SK-N-SH (cell line): ENCODE data around the gene PLAAT1. TPM values are rescaled to one million over a fixed set of nuclear protein-coding genes. Genes with fewer than 3 reads are reported as not detected.

Source experiments
- CTCF ChIA-PET: fragments of 300-600, 350-600 bp; formaldehyde crosslinking; extraction: SDS; loops from one replicate; lab custom pipeline; 2021; lab: Yijun Ruan, JAX
- POLR2A ChIA-PET: fragments of 350-600 bp; sonication (Branson Sonifier 250); formaldehyde crosslinking; extraction: SDS; loops from one replicate; lab custom pipeline; 2020; ENCODE audit warnings: antibody characterized with exemption, inconsistent platforms; lab: Yijun Ruan, JAX
- DNase-seq: peaks from one replicate; pipeline ENCODE4 v3.0.0; 2012
- H2AFZ ChIP-seq: fragments of 200-600 bp; sonication (generic); 2 replicates; pipeline ENCODE4 v1.8.1; 2016; ENCODE audit warnings: antibody characterized with exemption, mild to moderate bottlenecking, low read depth
- H3F3A ChIP-seq: fragments of 200-600 bp; sonication (generic); replicated peaks from 2 replicates; pipeline ENCODE3; 2016; ENCODE audit warnings: antibody characterized with exemption, mild to moderate bottlenecking; ENCODE audit not compliant: insufficient read depth
- H3K27ac ChIP-seq, 2 experiments: fragments of 200-500 bp in 1 of 2; fragments of 200-600 bp in 1 of 2; sonication (Bioruptor generic) in 1 of 2; sonication (generic), shearing (Covaris generic) in 1 of 2; 2 replicates each; pipeline versions ENCODE4 v1.5.1 to v1.6.1; 2014 to 2016; ENCODE audit warnings: low read depth in 2 of 2, inconsistent platforms in 1 of 2, low read length in 1 of 2, mild to moderate bottlenecking in 1 of 2, mixed read lengths in 1 of 2
- H3K27me3 ChIP-seq: fragments of 200-600 bp; sonication (generic), shearing (Covaris generic); 2 replicates; pipeline ENCODE4 v1.6.1; 2016; ENCODE audit warnings: mixed run types; ENCODE audit not compliant: insufficient read depth
- H3K36me3 ChIP-seq, 2 experiments: fragments of 200-500 bp in 1 of 2; fragments of 200-600 bp in 1 of 2; sonication (Bioruptor generic) in 1 of 2; sonication (generic) in 1 of 2; replicated peaks in 1 of 2; 2 replicates each; pipeline versions ENCODE3 to v1.5.1; 2014 to 2016; ENCODE audit warnings: low read length in 1 of 2, mild to moderate bottlenecking in 1 of 2; ENCODE audit not compliant: insufficient read depth in 2 of 2, control insufficient read depth in 1 of 2
- H3K4me1 ChIP-seq, 2 experiments: fragments of 200-500 bp in 1 of 2; fragments of 200-600 bp in 1 of 2; sonication (Bioruptor generic) in 1 of 2; sonication (generic), shearing (Covaris generic) in 1 of 2; 2 replicates each; pipeline versions ENCODE4 v1.5.1 to v1.6.1; 2014 to 2016; ENCODE audit warnings: low read depth in 1 of 2, low read length in 1 of 2, mixed run types in 1 of 2; ENCODE audit not compliant: insufficient read depth in 2 of 2, control insufficient read depth in 1 of 2
- H3K4me2 ChIP-seq: fragments of 200-600 bp; sonication (generic), shearing (Covaris generic); 2 replicates; pipeline ENCODE4 v1.6.1; 2017; ENCODE audit warnings: mixed run types
- H3K4me3 ChIP-seq, 2 experiments: fragments of 200-500 bp in 1 of 2; fragments of 200-600 bp in 1 of 2; sonication (Bioruptor generic) in 1 of 2; sonication (generic), shearing (Covaris generic) in 1 of 2; 2 replicates each; pipeline versions ENCODE4 v1.5.1 to v1.8.1; 2014 to 2016; ENCODE audit warnings: low read depth in 2 of 2, inconsistent platforms in 1 of 2, low read length in 1 of 2, mild to moderate bottlenecking in 1 of 2, mixed read lengths in 1 of 2, moderate library complexity in 1 of 2
- H3K79me2 ChIP-seq: fragments of 200-600 bp; sonication (generic); 2 replicates; pipeline ENCODE4 v1.8.1; 2017; ENCODE audit warnings: mild to moderate bottlenecking; ENCODE audit not compliant: insufficient read depth
- H3K9ac ChIP-seq: fragments of 200-600 bp; sonication (generic); 2 replicates; pipeline ENCODE4 v1.6.1; 2017; ENCODE audit warnings: mixed run types
- H3K9me2 ChIP-seq: fragments of 200-600 bp; sonication (generic); 2 replicates; pipeline ENCODE4 v1.6.1; 2017; ENCODE audit warnings: mixed run types
- H3K9me3 ChIP-seq: fragments of 200-600 bp; sonication (generic); 2 replicates; pipeline ENCODE4 v1.6.1; 2017; ENCODE audit warnings: mixed run types, mild to moderate bottlenecking, moderate library complexity
- H4K20me1 ChIP-seq: fragments of 200-600 bp; sonication (generic); 2 replicates; pipeline ENCODE4 v1.6.1; 2017; ENCODE audit warnings: mild to moderate bottlenecking, mixed run types; ENCODE audit not compliant: insufficient read depth
- ELF1 ChIP-seq: IDR thresholded peaks from 2 replicates; pipeline ENCODE4 v1.4.0; 2012
- EZH2phosphoT487 ChIP-seq: fragments of 200-600 bp; sonication (generic); IDR thresholded peaks from 2 replicates; pipeline ENCODE4 v1.6.1; 2017; ENCODE audit warnings: low read depth, mixed run types, mild to moderate bottlenecking, antibody characterized with exemption, moderate library complexity, borderline replicate concordance
- FOXJ3 ChIP-seq: sonication (generic); formaldehyde crosslinking; IDR thresholded peaks from 2 replicates; pipeline ENCODE4 v1.5.1; 2020; ENCODE audit warnings: mild to moderate bottlenecking, missing genetic modification reagents
- GABPA ChIP-seq: IDR thresholded peaks from 2 replicates; pipeline ENCODE4 v1.4.0; 2012; ENCODE audit warnings: low read depth, mild to moderate bottlenecking
- IRF3 ChIP-seq: fragments of 150-350 bp; IDR thresholded peaks from 2 replicates; pipeline ENCODE4 v1.6.1; 2016; ENCODE audit warnings: mild to moderate bottlenecking, low read depth, low read length
- MAX ChIP-seq: IDR thresholded peaks from 2 replicates; pipeline ENCODE4 v1.4.0; 2012; ENCODE audit warnings: low read depth
- MEF2A ChIP-seq: IDR thresholded peaks from 2 replicates; pipeline ENCODE4 v1.4.0; 2012; ENCODE audit warnings: low read depth, borderline replicate concordance
- NFIC ChIP-seq: IDR thresholded peaks from 2 replicates; pipeline ENCODE4 v1.4.0; 2012; ENCODE audit warnings: borderline replicate concordance
- NRF1 ChIP-seq: IDR thresholded peaks from 2 replicates; pipeline ENCODE4 v1.6.1; 2012; ENCODE audit warnings: low read depth, mild to moderate bottlenecking, low read length
- PBX3 ChIP-seq: IDR thresholded peaks from 2 replicates; pipeline ENCODE4; 2012
- POLR2AphosphoS5 ChIP-seq: IDR thresholded peaks from 2 replicates; pipeline ENCODE4 v1.6.1; 2012; ENCODE audit warnings: low read depth, low read length
- RAD21 ChIP-seq: IDR thresholded peaks from 2 replicates; pipeline ENCODE4 v1.6.1; 2012; ENCODE audit warnings: mild to moderate bottlenecking, low read length
- RFX5 ChIP-seq: IDR thresholded peaks from 2 replicates; pipeline ENCODE4 v1.6.1; 2012; ENCODE audit warnings: mild to moderate bottlenecking, improper control_type of control experiment, low read length
- RXRA ChIP-seq: IDR thresholded peaks from 2 replicates; pipeline ENCODE4 v1.4.0; 2012; ENCODE audit warnings: low read depth, mild to moderate bottlenecking, borderline replicate concordance
- SIN3A ChIP-seq: IDR thresholded peaks from 2 replicates; pipeline ENCODE4 v1.6.1; 2012; ENCODE audit warnings: low read depth, mild to moderate bottlenecking, low read length, moderate library complexity, borderline replicate concordance
- SMC3 ChIP-seq: IDR thresholded peaks from 2 replicates; pipeline ENCODE4 v1.6.1; 2012; ENCODE audit warnings: low read depth, low read length, improper control_type of control experiment
- TAF1 ChIP-seq: IDR thresholded peaks from 2 replicates; pipeline ENCODE4 v1.6.1; 2012; ENCODE audit warnings: low read depth, mild to moderate bottlenecking, low read length, moderate library complexity, borderline replicate concordance
- USF1 ChIP-seq: IDR thresholded peaks from 2 replicates; pipeline ENCODE4 v1.4.0; 2012; ENCODE audit warnings: low read depth, borderline replicate concordance
- YY1 ChIP-seq: IDR thresholded peaks from 2 replicates; pipeline ENCODE4 v1.4.0; 2012; ENCODE audit warnings: low read depth, mild to moderate bottlenecking
- ZBTB33 ChIP-seq: IDR thresholded peaks from 2 replicates; pipeline ENCODE4 v1.4.0; 2012; ENCODE audit warnings: low read depth, borderline replicate concordance
- WGBS: methylation state at CpG from one replicate; pipeline ENCODE4 v1.1.6; 2017; ENCODE audit warnings: low lambda C conversion rate; 5-methylcytosine and 5-hydroxymethylcytosine counted together
- polyA plus RNA-seq, 3 experiments: library from polyadenylated mRNA; depleted of rRNA; stranded (reverse); fragments of >200 nt; gene quantifications; 2 replicates each; pipeline ENCODE4 v1.2.3, GENCODE V29; 2012

The PLAAT1 gene
- polyA plus RNA-seq, 1 of the 3 experiments (the other 2 are of a cell fraction): 1.6 TPM

- Histone ChIP-seq H3K4me2 (no peak overlapping the region), H3F3A (no peaks in the 10 kb centered on the region), H3K27me3 (no peaks in the 10 kb centered on the region), H4K20me1 (no peaks in the 10 kb centered on the region), H3K36me3 (no peaks in the 10 kb centered on the region), H3K9me3 (peaks cover 3% of the 10 kb centered on the region; the same call in 1 of the 2 replicates), H3K4me1 (no peaks in the 10 kb centered on the region), H3K27ac (no peak overlapping the region), H3K9ac (no peak overlapping the region), H3K9me2 (no peaks in the 10 kb centered on the region), H2AFZ (no peak overlapping the region), H3K4me3 (no peak overlapping the region), H3K79me2 (no peaks in the 10 kb centered on the region)
- DNase-seq: no peak
- TF ChIP-seq RAD21: no peak
- TF ChIP-seq PBX3: no peak
- TF ChIP-seq GABPA: no peak
- no peak for TF ChIP-seq NRF1
- no peak for TF ChIP-seq POLR2AphosphoS5
- TF ChIP-seq SMC3: no peak
- no peak for TF ChIP-seq SIN3A
- no peak for TF ChIP-seq RXRA
- no peak for TF ChIP-seq MEF2A
- TF ChIP-seq ZBTB33: no peak
- no peak for TF ChIP-seq YY1
- no peak for TF ChIP-seq USF1
- TF ChIP-seq FOXJ3 (CRISPR knock-in tag): no peak
- TF ChIP-seq RFX5: no peak
- TF ChIP-seq ELF1: no peak
- TF ChIP-seq IRF3: no peak
- no peak for TF ChIP-seq MAX
- no peak for TF ChIP-seq TAF1
- TF ChIP-seq NFIC: no peak
- no peak for TF ChIP-seq EZH2phosphoT487
- ChIA-PET CTCF (no interaction called here), POLR2A (no interaction called here)
- WGBS: 39% methylated on average over 2 of the region's 2 CpGs
Observed at GRCh38 chr3:193248848-193249468, 7.9 kb downstream of the PLAAT1 start.
